Ascending aorta (tissue), 2 donors: ENCODE results near the gene CCDC127. TPM values are rescaled to one million over a fixed set of nuclear protein-coding genes. Genes with fewer than 3 reads are reported as not detected.

ENCODE experiments used
- DNase-seq, 2 donors: peaks; one replicate each; pipeline ENCODE4 v3.0.0-alpha.2; 2019; ENCODE audit warnings: low spot score in 2 of 2
- H3K27ac ChIP-seq, 2 donors: fragments of 200-600 bp; sonication (generic); one replicate each; pipeline ENCODE4 v1.5.1; 2016 to 2017; ENCODE audit warnings: mild to moderate bottlenecking in 1 of 2
- H3K27me3 ChIP-seq: fragments of 200-600 bp; sonication (generic); one replicate; pipeline ENCODE4 v1.5.1; 2017
- H3K36me3 ChIP-seq, 2 donors: fragments of 200-600 bp; sonication (generic); one replicate each; pipeline ENCODE4 v1.5.1; 2016
- H3K4me1 ChIP-seq, 2 donors: fragments of 200-600 bp; sonication (generic); one replicate each; pipeline ENCODE4 v1.5.1; 2016 to 2017; ENCODE audit warnings: mild to moderate bottlenecking in 1 of 2
- H3K4me3 ChIP-seq, 2 donors: fragments of 200-600 bp; sonication (generic); one replicate each; pipeline ENCODE4 v1.5.1; 2016 to 2017; ENCODE audit warnings: mild to moderate bottlenecking in 1 of 2
- H3K9me3 ChIP-seq, 2 donors: fragments of 200-600 bp; sonication (generic); one replicate each; pipeline ENCODE4 v1.5.1; 2016
- CTCF ChIP-seq, 3 experiments: fragments of 200-600 bp in 2 of 3; fragments of 450-650 bp in 1 of 3; sonication (generic) in 2 of 3; IDR thresholded peaks; one replicate each; pipeline ENCODE4 v1.5.1; 2016 to 2019; ENCODE audit warnings: antibody characterized with exemption in 3 of 3, mild to moderate bottlenecking in 1 of 3, moderate library complexity in 1 of 3
- intact Hi-C: fragments of 100-400 bp; cut with DNase I; formaldehyde crosslinking; loops from one replicate; pipeline ENCODE4 v1.15.1; 2023
- total RNA-seq: library from RNA; depleted of rRNA; stranded (reverse); fragments of >200 nt; gene quantifications from one replicate; pipeline ENCODE4 v1.1.0, GENCODE V29; 2016

CCDC127 gene
- total RNA-seq, 1 donor from 2014 or later, result 6.1 TPM

GRCh38 chr5:196350-196749, 21.6 kb downstream of the CCDC127 start:
- no peak for TF ChIP-seq CTCF (IDR thresholded peaks at IDR 0.05)
- H3K4me1 ChIP-seq, result no peaks in the 10 kb centered on the region
- DNase-seq, result no peak
- no peak overlapping the region for H3K4me3 ChIP-seq
- H3K36me3 ChIP-seq, result peaks cover 0 to 5% of the 10 kb centered on the region in 2 donors
- peak overlapping the region in 1 of 2 donors; percentile 32 for H3K27ac ChIP-seq
- no peaks in the 10 kb centered on the region for H3K9me3 ChIP-seq
- intact Hi-C loops, result no loop called here
- no peaks in the 10 kb centered on the region for H3K27me3 ChIP-seq

- no peak for DNase-seq
These were observed 22.4 kb downstream of the CCDC127 start for GRCh38 chr5:195401-196160.

GRCh38 chr5:194603-195209, 23.2 kb downstream of the CCDC127 start:
- Histone ChIP-seq H3K9me3 (no peaks in the 10 kb centered on the region), H3K4me3 (no peak overlapping the region), H3K4me1 (peaks cover 0 to 6% of the 10 kb centered on the region in 2 donors), H3K36me3 (peaks cover 0 to 5% of the 10 kb centered on the region in 2 donors), H3K27ac (no peak overlapping the region), H3K27me3 (no peaks in the 10 kb centered on the region)
- intact Hi-C loops, result no loop called here
- DNase-seq, result no peak
- no peak for TF ChIP-seq CTCF (IDR thresholded peaks at IDR 0.05)

More at GRCh38 chr5:195401-196160, 22.4 kb downstream of the CCDC127 start:
- Histone ChIP-seq H3K27ac (no peak overlapping the region), H3K36me3 (peaks cover 0 to 5% of the 10 kb centered on the region in 2 donors), H3K9me3 (no peaks in the 10 kb centered on the region), H3K4me3 (no peak overlapping the region), H3K27me3 (no peaks in the 10 kb centered on the region), H3K4me1 (peaks cover 0 to 4% of the 10 kb centered on the region in 2 donors)
- no peak for TF ChIP-seq CTCF (IDR thresholded peaks at IDR 0.05)
- intact Hi-C loops, result no loop called here

GRCh38 chr5:194102-194501, 23.9 kb downstream of the CCDC127 start:
- intact Hi-C loops, result no loop called here
- no peak overlapping the region for H3K4me3 ChIP-seq
- DNase-seq, result no peak
- no peak for TF ChIP-seq CTCF (IDR thresholded peaks at IDR 0.05)
- no peaks in the 10 kb centered on the region for H3K9me3 ChIP-seq
- peaks cover 0 to 3% of the 10 kb centered on the region in 2 donors for H3K36me3 ChIP-seq
- peaks cover 0 to 6% of the 10 kb centered on the region in 2 donors for H3K4me1 ChIP-seq
- no peak overlapping the region for H3K27ac ChIP-seq
- H3K27me3 ChIP-seq, result no peaks in the 10 kb centered on the region

- Histone ChIP-seq H3K36me3 (no peaks in the 10 kb centered on the region), H3K9me3 (no peaks in the 10 kb centered on the region), H3K27me3 (no peaks in the 10 kb centered on the region), H3K27ac (no peak overlapping the region), H3K4me1 (peaks cover 2 to 6% of the 10 kb centered on the region in 2 donors), H3K4me3 (no peak overlapping the region)
- no peak for TF ChIP-seq CTCF (IDR thresholded peaks at IDR 0.05)
- intact Hi-C loops, result no loop called here
- no peak for DNase-seq
These were observed 24.8 kb downstream of the CCDC127 start for GRCh38 chr5:192970-193831.
